Hypothalamus (tissue), 51 donors: ENCODE results near the gene FLNC.

ENCODE experiments used
- DNase-seq, 51 donors: peaks; one replicate each; lab custom pipeline; 2025; lab: John Stamatoyannopoulos, UW

Gene FLNC

GRCh38 chr7:128829391-128830166 is 627 bp upstream of the FLNC start:
- DNase-seq = peak in 1 of 51 donors; percentile 30

DNA sequence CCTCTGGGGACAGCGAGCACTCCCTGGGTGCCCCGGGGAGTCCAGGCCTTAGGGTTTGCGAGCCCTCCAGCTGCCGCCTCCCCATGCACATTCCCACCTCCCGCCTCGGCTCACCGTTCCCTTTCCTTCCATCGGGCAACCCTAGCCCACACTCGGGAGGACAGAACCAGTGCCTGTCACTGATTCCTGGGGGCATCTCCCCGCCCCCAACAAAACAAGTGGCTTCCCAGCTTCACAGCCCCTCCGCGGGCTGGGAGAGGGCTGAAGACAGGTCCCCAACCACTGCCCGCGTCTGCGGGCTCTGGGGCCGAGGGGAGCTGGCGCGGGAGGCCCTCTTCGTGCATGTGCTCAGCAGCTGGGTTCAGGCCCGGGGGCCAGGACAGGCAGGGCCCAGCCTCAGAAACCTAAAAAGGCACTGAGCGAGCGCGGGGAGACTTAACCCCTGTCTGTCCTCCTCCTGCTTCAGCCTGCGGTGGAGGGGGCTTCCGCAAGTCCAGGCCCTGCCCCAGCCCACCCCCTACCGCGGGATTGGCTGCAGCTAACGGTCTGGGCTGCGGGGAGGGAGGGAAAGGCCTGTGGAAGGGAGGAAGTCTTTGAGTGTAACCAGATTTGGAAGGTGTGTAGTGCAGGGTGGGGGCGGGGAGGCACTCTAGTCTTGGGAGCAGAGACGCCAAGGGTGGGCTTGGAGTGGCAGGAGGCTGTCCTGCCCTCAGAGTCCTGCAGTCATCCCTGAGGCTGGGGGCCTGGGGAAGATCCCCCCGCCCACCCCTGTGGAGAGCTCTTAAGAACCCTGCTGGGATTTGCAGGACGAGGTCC is 1.2 kb downstream of the FLNC start:
- DNase-seq = peak in 1 of 51 donors; percentile 26

GRCh38 chr7:128831994-128832879 is 2.0 kb downstream of the FLNC start:
- peak in 18 of 51 donors; percentile 17 to 62 (median 46) for DNase-seq

GRCh38 chr7:128832880-128833147 is 2.6 kb downstream of the FLNC start:
- DNase-seq = peak in 1 of 51 donors; percentile 53

DNA sequence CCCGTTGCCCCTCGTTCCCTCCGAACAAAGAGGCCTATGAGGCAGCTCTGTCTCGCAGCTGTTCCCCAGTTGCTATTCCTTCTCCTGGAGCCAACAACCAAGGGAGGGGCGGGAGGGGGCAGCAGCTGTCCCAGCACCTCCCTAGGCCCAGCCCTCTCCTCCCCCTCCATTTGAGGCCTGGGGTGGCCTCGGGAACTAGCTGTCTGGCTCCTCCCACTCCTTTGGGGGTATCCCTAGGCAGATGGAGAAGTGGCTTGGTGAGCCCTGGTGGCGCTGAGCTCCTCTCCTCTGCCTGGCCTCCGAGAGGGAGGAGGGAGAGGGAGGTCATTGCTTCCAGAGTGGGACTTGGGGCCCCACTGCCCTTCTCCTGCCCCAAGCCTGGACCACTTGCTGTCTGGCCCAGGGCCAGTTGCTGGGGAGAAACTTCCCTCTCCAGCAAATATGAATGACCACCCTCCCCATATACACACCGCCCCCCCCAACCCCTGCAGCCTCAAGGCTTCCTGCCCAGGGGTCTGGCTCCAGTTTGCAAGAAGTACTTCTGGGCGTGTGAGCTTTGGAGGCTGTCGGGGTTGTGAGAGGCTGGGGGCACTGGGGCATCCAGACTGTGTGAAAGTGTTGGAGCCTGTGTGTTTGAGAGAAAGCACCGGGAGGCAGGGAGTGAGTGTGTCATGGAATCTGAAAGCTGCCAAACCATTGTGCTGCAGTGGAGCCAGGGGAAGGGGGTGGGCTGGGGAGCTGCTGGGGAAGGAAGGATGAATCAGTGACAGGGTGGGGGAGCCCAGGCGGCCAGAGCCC is 3.1 kb downstream of the FLNC start:
- DNase-seq = peak in 45 of 51 donors; percentile 23 to 87 (median 63)

GRCh38 chr7:128833946-128834325 is 3.7 kb downstream of the FLNC start:
- peak in 1 of 51 donors; percentile 75 for DNase-seq

DNA sequence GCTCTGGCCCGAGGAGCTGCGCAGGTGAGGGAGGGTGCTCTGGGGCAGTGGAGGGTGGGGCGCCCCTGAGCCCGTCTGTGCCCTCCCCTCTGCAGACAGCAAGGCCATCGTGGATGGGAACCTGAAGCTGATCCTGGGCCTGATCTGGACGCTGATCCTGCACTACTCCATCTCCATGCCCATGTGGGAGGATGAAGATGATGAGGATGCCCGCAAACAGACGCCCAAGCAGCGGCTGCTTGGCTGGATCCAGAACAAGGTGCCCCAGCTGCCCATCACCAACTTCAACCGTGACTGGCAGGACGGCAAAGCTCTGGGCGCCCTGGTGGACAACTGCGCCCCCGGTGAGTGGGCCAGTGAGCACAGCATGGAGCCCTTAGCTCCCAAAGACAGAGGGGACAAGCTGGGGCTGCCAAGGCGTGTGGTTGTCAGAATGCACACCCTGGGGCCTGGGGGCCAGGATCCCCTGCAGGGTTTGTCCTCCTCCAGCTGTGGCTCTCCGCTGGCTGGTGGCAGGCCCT is 5.1 kb downstream of the FLNC start:
- no peak for DNase-seq

DNA sequence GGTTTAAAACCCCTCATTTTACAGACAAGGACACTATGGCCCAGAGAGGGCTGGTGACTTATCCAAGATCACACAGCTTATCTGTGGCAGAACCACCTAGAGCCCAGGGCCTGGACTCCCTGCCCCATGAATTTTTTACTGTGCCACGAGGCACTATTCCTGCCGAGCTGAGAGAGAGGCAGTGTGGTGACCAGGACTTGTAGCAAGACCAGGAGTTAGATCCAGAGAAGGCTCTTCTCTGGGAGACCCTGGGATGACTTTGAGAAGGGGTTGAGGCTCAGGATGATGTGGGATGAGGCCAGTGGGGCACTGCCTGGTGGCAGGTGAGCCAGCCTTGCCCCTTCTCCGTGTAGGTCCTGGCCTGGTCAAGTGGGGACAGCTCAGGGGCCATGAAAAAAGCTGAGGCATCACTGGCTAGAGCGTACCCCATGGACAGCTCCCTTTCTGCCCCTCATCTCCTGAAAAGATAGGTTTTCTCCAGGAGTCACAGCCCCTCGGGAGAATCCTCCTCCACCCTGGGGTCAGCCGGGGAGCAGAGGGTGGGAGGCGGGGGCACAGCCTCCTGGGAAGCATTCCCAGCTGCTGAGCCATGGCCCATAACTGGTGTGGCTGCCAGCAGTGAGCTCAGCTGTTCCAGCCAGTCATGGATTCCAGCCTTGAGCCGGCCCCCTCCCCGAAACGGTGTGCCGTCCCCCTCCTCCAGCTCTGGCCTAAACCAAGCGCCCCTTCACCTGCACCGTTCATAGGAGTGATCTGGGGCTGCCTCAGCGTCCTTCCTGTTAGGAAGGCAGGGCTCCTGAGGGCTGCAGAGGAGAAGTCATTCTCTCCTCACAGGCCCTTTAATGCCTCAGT is 5.8 kb downstream of the FLNC start:
- peak in 28 of 51 donors; percentile 8 to 61 (median 42) for DNase-seq

- peak in 38 of 51 donors; percentile 14 to 77 (median 45) for DNase-seq
Observed at GRCh38 chr7:128836729-128837348, 6.6 kb downstream of the FLNC start.

DNA sequence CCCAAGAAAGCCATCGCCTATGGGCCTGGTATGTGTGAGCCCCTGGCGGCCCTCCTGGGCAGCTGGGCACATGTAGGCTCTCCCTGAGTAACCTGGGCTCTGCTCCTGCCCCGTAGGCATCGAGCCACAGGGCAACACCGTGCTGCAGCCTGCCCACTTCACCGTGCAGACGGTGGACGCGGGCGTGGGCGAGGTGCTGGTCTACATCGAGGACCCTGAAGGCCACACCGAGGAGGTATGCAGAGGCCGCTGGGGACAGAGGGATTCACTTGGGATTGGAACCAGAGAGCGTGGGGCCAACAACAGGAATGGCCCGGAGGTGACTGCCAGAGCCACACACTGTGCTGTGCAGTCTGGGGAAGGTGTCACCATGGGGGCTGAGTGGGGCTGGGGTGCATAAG is 7.3 kb downstream of the FLNC start:
- DNase-seq = no peak

GRCh38 chr7:128838109-128838779 is 8.0 kb downstream of the FLNC start:
- no peak for DNase-seq

DNA sequence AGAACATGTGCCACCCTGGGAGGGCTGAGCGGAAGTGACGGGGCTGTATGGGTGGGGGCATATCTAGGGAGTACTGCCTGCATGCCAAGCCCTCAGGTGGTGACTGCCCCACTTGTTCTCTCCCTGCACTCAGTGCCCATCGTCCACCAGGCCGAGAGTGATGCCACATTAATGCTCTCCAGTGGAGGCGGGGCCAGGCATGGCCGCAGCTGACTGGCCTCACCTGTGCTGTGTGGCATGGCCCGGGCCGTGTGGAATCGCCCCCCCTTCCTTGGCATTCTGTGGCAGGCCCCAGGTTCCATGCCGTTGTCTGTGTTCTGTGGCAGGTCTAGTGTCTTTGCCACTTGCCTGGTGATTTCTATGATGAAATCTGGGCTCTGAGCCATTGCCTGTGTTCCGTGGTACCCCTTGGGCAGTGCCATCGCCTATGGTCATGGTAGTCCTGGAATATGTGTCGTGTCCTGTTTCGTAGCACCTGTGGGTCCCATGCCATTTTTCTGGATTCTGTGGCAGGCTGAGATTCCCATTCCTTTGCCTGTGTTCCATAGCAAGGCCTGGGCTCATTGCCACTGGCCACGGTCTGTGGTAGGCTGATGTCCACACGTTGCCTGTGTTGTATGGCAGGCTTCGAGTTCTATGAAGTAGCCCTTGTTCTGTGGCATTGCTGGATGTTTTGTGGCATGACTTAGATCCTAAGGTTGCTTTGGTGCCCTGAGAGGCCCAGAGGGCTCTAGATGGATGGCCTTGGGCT is 8.9 kb downstream of the FLNC start:
- DNase-seq = no peak

- DNase-seq = no peak
Observed at GRCh38 chr7:128839751-128840177, 9.6 kb downstream of the FLNC start.

DNA sequence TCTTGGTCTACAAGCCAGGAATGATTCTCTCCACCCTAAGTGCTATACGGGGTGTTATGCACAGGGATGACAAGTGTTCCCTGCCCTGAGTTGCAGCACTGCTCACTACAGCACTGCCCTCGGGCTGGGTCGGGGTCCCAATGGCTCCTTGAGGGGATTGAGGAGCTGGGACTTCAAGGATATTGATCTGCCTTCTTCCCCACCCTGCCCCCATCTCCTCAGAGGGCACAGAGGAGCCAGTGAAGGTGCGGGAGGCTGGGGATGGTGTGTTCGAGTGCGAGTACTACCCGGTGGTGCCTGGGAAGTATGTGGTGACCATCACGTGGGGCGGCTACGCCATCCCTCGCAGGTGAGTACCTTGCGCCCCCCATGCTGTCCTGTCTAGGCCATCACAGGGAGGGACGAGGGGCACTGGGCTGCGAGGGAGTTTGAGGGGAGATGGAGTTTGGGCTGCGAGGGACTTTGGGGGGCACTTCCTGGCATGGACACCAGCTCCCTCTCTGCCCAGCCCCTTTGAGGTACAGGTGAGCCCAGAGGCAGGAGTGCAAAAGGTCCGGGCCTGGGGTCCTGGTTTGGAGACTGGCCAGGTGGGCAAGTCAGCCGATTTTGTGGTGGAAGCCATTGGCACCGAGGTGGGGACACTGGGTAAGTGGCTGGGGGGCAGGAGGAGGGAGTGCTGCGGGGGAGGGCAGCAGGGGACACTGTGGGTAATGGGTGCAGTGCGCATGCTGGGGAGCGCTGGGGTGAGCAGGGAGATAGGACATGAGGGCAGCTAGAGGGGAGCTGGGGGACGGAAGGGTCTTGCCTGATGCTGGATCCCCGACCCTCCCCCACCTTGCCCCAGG is 10.3 kb downstream of the FLNC start:
- DNase-seq = no peak

DNA sequence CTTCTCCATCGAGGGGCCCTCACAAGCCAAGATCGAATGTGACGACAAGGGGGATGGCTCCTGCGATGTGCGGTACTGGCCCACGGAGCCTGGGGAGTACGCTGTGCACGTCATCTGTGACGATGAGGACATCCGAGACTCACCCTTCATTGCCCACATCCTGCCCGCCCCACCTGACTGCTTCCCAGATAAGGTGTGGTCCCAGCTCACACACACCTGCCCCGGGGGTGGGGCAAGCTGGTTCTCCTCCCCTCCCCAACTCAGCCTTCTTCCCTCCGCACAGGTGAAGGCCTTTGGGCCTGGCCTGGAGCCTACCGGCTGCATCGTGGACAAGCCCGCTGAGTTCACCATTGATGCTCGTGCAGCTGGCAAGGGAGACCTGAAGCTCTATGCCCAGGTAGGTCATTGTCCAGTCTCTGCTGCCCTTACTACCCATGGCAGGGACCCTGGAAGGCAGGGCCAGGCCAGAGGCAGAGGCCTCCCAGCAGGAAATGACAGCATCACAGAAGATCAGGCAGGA is 11.0 kb downstream of the FLNC start:
- DNase-seq = no peak
